ENCODE measurements around the gene FBXW8.

FBXW8 gene

DNA sequence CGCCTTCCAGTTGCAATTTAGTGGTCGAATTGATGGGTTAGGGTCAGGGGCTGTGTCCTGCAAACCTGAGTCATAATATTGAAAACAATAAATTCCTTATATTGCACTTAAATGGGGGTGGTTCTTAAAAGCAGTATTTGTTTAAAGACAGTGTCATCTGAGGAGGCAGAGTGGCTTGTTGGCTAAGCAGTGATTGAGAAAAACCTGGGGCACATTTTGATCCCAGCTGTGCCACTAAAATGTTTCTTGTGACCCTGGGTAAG is 48.4 kb downstream of the FBXW8 start:
- DNase-seq: no peak

DNA sequence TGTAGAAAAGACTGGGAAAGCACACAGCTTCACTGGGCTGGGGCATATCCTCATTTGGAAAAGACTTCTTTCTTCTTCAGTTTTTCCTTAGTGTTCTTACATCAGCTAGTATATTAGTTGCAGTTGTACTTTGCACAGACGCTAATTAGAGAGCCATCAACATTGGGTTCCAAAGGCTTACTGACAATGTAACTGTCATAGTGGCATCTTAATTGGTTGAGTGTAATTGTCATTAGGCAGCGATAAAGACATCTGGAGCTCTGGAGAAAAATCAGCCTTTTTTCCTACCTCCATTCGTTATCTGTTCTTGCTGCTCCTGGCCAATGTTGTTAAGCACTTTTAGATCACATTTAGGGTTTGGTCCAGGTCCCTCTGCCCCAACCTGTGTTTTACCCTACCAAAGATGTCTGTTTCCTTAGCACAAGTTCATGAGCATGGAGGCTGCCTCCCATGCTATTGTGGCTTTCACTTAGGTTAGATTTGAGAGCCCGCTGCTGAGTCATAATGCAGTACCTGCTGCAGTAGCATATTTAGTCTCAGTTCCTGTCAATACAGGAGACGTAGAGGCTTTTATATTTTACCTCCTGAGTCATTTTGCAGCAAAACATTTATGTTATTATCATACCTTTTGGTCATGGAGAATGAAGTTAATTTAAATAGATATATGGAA is 49.2 kb downstream of the FBXW8 start:
- no peak for DNase-seq

DNA sequence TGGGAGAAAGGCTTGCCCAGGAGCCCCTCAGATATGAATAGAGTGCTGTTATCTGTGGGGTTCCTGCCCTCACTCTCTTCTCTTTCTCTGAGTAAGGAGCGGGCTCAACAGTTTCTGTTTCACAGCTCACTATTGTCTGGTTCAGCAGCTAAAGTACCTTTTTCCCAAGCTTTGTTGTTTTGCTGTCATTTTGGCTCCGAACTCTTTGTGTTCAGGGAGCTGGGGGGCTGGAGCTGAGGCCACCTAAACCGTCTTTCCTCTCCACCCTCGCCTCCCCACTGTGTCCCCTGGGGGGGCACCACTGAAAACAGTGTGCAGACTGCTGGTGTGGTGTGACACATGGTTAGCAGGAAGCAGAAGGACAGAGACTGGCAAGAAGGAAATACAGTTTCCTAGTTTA is 51.4 kb downstream of the FBXW8 start:
- no peak for DNase-seq

DNA sequence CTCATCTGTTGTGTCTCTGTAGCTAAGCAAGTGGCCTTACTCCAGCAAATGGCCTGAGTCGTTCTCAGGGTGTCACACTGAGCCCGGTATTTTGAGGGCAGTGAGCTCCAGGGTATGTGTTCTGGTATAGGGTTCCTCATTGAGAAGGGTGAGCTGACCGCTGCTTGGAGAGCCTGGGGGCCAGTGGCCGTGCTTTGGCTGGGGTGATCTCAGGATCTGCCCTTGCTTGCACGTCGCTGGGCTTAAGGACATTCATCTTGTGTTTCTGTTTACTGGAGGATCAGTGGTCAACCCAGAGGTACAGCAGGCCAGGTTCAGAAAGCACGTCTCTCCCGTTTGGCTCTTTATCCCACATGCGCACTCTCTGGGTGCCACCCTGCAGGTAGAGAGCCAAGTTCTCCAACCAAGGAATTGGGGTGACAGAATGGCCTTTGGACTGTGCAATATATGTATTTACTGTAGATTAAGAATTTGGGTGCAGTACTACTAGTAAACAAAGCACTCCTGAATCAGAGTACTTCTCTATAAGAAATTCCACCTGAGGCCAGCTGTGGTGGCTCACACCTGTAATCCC is 52.1 kb downstream of the FBXW8 start:
- DNase-seq: no peak

DNA sequence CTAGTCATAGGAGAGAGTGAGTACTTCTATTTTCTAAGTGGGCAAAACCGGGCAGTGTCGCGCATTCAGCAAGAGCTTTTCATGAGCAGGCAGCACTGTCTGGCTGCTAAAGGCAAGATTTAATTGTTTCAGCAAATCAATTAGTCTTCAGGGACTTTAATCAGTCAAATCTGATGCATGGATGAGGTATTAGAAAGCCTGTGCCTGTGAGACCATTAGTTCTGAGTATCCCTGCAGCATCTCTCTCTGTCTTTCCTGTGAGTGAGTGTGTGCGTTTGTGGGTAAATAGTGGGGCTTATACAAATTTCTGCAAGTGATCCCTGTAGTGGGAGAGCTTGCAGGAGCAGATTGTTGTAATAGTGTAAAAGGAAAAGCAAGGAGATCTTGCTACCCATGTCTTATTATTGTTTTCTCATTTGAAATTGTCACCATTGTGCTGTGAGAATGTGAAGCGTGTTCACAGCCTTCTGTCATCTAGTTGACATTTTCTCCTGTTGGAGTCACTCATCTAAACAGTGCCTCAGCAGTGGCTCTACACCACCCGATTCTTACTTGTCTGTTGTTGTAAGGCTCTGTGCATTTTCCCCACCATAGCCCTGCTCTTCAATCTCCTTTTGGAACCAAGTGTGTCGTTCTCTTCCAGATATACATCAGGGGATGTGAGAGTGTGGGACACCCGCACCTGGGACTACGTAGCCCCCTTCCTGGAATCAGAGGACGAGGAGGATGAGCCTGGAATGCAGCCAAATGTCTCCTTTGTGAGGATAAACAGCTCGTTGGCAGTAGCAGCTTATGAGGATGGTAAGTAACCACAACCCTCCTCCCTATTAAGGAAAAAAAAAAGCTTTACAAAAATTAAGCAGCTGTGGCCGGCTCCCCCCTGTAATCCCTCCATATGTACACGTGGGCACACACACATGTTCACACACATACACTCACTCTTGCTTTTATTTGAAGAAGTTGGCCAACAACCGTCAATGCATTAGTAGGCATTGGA is 53.6 kb downstream of the FBXW8 start:
- DNase-seq: peak; percentile 24

DNA sequence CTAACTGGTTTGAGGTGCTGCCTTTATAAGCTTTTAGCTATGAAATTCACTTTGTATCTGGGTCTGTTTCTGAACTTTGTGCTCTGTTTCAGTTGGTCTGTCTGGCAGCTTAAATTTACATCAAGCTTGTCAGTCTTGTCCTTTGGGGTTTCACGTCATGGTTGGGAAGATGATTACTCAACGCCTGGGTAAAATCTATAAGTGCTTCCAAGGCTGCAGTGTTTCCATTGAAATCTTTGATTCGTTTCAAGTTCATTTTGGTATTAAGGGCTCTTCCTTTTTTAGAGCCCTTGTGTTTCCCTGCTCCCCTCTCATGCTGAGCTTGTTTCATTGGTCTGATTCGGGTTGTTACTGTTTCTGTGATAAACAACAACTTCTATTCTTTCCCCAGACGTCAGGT is 58.2 kb downstream of the FBXW8 start:
- DNase-seq: no peak

DNA sequence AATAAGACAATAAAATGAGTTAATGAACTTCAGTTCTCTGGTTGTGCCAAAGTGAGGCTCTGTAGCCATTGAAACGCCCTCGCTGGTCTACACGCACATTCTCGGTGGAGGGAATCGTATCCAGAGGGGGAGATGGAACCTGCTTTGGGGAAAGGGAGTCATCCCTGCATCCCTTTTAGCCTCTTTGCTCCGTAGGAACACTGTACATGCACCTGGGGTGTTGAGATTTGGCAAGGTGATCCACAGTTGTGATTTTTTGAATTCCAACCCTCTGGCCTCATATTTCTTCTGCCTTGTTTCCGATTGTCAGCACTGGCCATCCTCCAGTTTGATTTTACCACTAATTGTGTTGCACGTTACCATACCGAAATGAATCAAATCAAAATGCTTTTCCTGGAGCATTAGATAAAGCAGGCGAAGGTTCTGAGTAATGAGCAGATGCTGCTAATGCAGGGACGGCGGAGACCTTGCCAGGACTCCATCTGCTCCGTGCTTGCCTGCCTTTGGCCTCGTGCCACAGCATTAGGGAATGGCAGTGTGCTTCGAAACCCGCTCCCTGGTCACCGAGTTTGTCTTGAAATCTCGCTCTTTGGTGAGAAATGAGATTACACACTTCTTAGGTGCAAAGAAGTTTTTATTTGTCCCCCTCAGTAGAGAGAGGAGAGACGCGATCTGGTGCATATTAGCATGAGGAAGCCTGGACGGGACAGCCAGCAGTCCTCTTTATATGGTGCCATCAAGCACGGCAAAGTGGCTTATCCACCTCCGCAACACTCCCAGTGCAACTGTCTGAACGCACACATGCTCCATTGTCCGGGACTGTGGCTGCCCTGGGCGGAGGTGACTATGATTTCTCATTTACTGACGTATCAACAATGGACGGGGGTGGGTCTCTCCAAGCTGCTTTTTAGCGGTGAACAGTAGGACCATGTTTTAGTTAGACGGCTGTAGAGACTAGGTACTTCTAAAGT is 59.1 kb downstream of the FBXW8 start:
- DNase-seq: no peak

DNA sequence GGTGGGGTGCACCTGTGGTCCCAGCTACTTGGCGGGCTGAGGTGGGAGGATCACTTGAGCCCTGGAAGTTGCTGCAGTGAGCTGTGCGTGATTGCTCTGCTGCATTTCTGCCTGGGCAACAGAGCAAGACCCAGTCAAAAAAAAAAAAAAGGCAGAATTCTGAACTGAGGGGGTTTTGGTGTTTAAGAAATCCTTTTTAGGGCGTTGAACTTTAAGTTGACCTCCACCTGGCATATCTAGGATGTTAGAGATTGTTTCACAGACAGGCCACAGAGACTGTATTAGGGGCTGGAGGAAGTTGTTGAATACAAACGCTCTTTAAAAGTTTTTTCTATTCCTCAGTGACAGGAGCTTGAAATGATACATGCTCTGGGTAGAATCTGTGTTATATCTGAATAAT is 60.5 kb downstream of the FBXW8 start:
- DNase-seq: no peak

DNA sequence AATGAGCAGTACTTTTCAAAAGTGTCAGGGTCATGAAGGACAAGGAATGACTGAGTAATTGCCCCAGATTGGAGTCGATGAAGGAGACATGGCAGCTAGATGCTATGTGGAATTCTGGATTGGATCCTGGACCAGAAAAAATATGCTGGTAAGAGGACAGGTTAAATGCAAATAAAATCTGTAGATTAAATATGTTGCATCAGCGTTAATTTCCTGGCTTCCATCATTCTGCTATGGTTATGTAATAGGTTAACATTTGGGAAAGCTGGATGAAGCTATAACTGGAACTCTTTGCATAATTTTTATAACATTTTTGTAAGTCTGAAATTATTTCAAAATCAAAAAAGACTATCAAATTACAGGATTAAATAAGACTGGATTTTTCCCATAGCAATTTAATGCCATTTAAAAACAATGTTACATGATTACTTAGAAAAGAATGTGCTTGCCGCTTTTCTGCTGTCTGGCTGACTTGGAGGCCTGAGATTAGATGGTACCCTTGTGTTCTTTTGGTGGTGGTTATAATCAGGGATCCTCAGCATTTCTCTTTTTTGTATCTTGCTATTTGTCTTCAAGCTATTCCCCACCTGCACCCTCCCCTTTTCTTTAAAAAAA is 65.1 kb downstream of the FBXW8 start:
- DNase-seq: no peak

DNA sequence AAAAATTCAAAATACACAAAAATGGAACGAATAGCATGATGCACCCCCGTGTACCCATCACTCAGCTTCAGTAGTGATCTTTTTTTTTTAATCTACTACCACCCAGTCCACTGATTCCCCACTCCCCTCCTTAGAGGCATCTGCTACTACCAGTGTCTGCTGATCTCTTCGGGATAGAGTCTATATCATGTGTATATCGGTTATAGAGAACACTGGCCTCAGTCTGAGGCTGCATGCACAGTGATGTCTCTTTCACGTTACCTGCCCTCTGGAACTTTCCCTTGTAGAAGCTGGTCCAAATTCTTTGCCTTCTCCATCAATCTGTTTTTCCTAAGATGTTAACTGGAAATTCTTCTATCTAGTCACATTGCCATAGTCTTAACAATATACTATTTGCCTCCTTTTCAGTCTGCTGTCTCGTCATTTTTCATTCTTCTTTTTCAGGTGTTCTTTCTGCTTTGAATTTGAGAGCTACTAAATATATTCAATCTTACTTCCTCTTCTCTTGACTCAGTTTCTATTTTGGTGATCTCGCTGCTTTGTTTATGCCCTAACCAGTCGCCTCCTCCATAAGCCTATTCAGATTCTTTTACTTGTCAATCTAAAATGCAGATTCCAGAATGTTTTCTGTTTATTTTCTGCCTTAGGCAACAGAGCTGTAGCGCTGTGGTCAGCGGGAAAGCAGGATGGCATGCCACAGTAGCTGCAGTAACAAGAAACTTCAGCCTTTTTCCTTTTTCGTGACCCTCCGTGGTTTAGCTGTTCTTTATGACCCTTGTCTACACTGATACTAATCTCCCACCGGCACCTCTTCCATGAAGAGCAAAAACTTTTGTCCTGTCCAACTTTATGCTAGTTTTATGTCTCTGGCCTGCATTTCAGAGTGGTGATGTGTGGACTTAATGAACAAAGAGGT is 67.0 kb downstream of the FBXW8 start:
- no peak for DNase-seq

DNA sequence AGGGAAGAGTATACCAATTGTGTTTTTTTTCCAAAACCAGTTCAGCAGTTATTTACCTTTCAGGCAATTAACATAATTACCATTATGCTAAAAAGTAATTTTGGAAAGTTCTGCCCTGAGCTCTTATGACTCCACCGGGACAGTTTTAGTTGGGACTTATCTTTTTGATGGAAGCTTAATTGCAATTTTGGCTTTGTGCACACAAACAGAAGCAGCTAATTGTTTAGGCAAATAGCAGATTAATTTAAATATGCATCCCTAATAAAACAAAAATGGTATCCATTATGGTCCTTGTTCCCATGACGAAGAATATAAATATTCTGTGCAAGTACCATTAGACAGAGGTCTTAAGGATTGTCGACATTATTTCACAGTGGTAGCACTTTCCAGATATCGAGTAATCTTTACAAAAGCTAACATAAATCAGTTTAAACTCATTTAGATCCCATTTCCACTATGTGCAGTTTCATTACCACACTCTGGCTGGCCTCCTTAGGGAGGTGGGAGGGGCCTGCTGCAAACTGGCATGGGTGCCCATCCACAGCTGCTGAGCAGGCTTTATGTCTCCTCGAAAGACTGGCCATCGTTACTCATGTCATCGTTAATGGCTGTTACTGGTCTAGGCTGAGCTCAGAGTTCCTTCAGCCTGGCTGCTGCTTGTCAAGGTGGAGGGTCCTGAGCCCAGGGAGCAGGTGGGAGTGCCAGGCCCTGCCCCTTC is 68.2 kb downstream of the FBXW8 start:
- DNase-seq: no peak

DNA sequence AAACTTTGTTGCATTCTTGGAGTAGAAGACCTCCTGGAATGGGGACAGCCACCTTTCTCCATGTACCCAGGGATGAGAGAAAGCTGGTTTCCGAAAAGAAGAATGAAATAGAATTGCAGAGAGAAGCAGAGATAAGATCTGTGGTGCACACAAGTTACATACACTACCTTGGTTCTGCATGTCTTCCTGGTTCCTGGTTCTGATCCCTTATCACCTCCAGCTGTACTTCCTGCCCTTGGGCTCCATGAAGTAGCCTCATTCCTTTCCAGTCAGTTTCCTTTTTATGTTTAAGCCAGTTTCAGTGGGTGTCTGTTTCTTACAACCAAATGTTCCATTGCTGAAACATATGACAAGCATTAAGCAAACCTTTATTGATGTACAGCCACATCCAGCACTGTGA is 69.3 kb downstream of the FBXW8 start:
- DNase-seq: no peak

DNA sequence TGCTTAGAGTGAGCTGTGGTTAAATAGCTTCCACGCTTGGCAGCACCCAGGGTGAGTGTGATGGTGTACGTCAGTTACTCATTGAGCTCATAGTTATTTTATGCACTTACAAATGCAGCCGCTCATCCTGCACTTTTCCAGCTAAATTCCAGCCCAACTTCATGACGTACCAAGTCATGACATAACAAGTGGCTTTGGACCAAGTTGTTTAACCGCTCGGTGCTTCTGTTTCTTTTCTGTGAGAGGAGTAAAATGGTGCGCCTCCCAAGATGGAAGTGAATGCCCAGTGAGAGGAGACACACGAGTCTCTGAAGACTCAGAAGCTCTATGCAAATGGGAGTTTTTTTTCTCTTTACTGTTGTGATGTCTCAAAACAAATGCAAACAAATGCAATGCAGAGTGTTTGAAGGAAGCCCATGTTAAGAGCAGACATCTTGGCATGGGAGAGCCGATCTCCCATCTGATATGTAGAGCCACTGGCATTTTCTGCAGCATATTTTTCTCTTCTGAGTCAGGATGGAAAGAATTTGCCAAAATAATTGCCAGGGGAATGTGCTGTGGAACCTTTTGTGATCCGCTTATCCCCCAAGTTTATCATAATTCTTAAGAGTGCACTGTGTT is 72.2 kb downstream of the FBXW8 start:
- no peak for DNase-seq

DNA sequence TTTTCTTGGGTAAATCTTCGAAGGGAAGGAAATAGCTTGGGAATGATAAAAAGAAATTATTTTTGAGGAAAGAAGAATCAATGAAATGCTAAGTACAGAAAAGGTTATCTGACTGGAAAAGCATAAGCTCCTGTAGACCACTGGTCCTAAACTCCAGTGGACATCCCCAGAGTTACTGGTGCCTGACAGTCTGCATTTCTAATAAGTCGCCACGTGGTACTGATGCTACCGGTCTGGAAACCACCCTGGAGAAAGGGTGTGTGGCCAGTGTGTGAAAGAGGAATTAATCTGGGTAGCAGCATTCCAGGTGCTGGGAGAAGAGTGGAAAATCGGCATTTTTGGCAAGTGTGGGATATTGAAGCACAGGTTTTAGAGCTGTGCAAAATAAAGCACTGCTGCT is 73.3 kb downstream of the FBXW8 start:
- DNase-seq: no peak

DNA sequence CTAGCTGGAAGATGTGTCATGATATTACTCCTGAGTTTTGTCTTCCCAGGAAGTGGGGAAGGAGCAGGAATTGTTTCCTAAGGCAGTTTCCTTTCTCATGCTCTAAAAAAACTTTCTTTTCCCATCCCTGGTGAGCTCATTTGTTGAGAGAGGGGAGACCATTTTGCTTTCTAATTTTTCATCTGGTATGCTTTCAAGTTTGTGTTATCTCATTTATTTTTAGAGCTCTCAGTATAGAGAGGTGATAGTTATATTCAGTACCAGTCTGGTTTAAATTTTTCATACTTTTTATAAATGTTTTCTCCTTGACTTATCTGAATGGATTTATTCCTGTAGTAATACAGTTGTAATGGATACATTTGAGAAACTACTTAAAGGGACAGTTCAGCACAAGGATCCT is 79.6 kb downstream of the FBXW8 start:
- no peak for DNase-seq

DNA sequence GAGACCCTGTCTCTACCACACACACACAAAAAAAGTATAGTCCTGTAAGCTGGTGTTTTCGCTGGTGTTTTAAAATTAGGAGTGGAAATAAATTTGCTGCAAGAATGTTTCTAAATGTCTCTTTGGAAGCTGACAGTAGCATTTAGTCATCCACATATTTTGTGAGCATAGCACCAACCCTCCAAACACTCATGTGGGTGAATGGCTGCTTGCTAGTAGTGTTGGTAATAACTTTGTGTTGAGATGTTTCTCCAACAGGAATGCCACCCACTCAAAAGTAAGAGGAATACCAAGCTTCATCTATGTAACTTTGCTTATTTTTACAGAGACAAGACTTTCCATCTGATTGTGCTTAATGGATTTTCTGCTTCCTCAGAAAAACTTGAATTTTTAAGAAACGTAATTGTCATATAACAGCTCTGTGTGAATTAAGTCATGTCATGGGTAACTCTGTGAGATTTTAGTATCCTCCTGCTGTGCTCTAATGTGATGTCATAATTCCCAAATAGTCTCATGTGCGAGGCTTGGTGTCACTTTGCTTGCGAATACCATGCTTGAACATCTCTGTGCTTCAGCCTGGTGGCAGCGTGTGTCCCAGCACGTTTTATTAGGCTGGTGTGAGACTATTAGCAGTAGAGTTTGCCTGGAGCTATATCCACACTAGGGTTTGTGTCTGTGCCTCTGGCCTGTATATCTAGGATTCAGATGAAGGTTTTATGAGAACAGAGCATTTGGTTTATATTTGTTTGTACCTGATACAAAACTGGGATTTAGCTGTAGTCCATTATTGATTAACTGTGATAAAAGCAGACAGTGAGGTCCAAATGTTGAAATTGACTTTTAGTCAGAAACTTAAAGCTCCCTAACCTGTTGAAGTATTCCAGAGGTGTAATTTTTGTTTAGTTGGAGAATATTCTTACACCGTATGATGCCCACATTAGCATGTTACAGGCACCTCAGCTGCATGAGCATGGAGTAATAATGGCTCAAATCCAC is 80.5 kb downstream of the FBXW8 start:
- no peak for DNase-seq

DNA sequence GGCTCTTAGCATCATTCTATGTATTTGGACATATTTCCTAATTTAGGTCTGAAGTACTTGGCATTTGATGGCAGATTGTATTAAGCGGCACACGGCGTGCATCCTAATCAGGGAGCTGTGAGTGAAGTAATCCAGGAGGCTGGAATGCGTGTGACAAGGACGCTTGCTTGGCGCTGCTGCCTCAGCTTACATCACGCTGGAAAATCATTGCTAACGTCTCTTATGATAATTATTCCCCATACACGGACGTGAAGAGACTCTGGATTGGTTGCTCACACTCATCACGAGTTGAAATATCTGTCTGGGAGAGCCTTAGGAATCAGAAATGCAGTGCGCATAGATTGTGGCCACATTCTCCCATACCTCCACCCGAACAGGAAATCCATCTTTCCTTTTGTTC is 85.3 kb downstream of the FBXW8 start:
- no peak for DNase-seq

DNA sequence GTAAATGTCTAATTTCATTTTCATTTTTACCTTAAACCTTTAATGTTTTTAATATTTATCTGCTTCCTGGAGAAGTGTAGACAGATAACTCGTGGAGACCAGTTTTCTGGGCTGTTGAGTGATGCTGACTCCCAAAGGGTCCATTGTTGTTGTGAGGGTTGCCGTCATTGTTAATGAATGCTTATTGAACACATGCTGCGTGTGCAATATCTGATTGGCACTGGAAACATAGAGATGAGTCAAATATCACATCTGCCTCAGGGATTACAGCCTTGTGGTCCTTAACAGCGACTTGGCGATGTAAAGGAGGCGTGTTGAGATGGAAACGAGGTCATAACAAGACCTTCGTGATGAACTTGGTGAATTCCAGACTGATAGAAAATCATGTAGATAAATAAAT is 85.9 kb downstream of the FBXW8 start:
- no peak for DNase-seq

DNA sequence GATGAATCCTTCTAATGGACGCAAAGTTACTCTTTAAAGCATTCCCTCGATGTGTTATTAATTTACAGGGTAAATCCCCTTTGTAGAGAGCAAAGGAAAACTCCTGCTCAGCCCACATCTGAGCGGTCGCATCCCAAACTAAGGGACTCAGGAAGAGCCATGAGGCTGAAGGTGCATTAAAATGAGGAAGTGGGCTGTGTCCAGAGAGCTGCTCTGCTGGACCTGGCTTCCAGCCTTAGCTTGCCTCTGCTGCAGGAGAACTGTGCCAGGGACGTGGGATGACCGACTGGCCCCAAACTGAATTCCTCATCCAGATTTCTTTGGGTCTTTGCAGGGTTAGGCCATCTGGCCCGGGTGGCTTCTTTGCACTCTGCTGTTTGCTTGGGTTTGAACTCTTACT is 88.3 kb downstream of the FBXW8 start:
- DNase-seq: no peak
